Left kidney (tissue), 2 donors: Measurements from ENCODE around the gene RHEBL1. TPM values are rescaled to one million over a fixed set of nuclear protein-coding genes. Genes with fewer than 3 reads are reported as not detected.

Source experiments
- DNase-seq: peaks from one replicate; pipeline ENCODE4 v3.0.0-alpha.2; 2013
- polyA plus RNA-seq: library from polyadenylated mRNA; unstranded; fragments of 120-200 nt; gene quantifications from one replicate; pipeline ENCODE4 v1.2.1, GENCODE V29; 2013; ENCODE audit not compliant: insufficient read length

The RHEBL1 gene
- polyA plus RNA-seq, 1 donor: 1.8 TPM

DNA sequence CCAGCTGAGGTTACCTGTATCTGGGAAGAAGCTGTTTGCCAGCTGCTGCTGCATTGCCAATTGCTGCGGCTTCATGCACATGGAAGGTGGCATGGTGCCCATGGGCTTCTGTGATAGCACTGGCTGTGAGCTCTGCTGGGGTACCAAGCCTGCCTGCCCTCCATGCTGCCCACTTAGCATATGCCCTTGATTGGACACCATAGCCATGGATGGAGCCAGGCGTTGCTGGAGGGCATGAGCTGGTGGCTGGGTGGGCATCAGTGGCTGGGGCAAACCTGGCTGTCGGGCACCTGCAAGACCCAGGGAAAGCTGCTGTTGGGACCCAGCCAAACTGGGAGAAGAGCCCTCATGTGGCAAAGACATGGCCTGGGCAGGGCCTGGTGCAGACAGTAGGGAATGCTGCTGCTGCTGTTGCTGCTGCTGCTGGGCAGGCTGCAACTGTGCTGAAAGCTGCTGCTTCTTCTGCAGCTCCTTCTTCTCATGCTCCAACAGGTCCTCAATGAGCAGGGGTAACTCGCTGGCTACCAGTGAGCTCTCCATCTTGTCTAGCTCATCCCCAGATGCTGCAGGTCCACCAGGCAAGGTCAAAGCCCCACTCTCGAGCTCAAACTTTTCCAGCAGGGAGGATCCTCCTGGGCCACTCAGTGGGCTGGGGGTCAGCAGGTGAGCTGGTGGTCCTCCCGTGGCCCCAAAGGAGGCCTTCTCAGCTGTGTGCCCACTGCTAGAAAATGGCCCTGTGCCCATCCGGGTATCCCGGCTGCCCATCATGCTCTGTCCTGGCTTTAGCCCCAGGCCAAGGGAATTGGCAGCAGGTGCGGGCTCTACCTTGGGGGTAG, 32.5 kb downstream of the RHEBL1 start:
- DNase-seq: no peak

DNA sequence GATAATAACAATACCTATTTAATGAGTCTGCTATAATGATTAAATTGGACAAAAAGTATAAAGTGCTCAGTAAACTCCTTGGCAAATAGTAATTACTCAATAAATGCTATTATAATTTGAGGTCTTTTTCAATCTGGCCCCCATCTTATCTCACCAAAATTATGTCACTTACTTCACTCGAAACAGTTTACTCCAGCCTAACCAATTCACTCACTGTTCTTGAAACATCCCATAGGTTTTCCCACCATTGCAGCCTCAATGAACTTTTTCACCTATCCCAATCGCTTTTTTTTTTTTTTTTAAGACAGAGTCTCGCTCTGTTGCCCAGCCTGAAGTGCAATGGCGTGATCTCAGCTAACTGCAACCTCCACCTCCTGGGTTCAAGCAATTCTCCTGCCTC, 33.8 kb downstream of the RHEBL1 start:
- no peak for DNase-seq

DNA sequence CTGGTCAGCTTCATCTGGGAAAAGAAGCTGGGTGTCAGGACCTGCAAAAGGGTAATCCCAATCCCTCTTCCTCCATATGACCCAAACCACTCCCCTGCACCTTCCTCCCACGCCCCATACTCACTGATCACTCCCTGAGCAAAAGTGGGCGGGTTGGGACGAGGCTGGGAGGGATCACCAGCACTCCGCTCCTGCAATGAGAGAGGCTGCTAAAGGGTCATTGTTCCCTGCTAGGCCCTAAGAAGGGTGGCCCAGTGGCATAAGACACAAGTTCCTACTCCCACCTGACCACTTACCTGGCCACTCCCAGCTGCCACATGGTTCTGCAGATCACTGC, 35.5 kb downstream of the RHEBL1 start:
- no peak for DNase-seq

DNA sequence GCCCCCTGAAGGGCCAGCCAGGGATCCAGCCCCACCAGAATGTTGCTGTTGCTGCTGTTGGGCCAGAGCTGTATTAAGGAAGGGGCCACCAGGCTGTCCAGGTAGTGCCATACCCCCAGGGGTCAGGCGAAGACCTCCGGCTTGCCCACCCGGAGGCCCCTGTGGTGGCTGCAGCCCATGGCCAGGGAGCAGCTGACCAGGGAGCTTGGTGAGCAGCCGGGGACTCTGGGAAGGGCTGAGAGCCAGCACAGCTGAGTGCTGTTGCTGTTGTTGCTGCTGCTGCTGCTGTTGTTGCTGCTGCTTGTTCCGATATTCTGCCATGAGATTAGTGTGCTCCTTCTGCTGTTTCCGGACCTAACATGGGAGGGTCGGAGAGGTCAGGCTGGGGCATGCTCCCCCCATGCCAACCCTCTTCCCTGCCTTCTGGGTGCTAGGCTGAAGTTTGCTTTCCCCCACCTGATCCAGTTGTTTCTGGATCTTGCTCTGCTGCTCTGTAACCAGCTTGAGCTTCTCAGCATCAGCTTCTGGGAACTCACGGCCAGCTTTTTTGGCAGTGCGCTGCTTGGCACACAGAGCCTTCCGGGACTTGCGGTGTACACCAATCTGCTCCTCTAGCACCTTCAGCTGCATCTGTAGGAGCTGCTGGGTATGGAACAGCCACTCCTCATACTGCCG, 36.0 kb downstream of the RHEBL1 start:
- no peak for DNase-seq

DNA sequence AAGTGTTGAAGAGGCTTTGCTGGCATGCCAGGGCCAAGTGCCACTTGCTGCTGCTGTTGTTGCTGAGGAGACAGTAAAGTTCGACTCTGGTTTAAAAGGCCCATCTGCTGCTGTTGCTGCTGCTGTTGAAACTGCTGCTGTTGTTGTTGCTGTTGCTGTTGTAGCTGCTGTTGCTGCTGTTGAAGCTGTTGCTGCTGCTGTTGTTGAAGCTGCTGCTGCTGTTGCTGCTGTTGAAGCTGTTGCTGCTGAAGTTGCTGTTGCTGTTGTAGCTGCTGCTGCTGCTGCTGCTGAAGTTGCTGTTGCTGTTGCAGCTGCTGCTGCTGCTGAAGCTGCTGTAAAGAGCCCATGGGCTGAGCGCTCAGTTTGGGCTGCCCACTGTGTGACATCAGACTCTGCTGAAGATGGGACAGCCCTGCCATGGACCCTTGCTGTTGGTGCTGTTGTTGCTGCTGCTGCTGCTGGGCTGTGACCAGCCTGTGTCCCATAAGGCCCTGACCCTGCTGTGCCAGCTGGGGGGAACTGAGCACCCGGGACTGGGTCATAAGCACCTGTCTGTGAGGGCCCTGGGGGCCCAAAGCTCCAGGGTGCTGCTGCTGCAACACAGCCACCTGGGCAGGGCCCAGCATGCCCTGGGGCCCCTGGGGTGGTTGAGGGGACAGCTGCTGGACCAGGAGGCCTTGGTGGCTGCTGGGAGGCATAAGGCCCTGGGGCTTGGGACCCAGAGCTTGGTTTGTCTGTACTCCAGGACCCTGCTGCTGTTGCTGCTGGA, 36.9 kb downstream of the RHEBL1 start:
- DNase-seq: no peak

DNA sequence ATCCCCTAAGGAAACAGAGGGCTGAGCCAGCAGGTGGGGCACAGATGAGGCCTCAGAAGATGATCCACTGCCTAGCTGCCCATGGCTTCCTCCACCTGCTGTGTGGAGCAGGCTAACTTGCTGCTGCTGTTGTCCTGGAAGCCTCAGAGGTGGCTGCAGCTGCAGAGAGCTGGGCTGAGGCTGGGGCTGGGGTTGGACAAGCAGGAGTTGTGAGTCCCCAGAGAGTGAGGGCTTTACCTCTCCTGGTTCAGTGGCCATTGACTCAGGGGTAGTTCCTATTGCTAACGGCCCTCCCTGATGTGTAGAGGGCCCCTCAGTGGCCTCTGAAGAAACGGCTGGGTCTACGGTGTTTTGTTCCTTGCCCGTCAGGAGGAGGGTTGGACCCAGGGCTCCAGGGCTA, 37.5 kb downstream of the RHEBL1 start:
- no peak for DNase-seq

DNA sequence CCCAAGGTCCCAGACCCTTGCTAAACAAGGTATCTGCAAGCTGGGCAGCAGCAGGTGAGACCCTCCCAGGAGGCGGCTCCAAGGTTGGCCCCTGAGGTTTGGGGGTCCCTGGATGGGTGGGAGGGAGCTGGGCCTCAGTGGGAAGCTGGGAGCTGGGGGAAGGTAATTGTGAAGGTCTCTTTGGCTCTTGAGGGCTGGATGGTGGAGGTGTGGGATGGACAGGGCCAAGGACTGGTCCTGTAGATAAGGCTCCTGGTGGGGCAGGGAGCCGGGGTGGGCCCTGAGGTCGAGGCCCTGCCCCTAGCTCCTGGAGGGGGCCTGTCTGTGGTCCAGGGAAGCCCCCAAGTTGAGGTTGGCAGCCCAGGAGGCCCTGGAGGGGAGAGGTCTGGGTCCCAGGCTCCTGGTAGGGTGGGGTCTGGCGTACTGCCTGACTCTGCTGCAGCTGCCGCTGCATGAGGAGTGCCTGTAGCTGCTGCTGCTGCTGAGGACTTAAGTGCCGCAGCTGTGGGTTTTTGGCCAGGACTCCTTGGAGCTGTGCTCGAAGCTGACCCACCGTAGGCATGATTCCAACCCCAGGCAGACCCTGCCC, 38.1 kb downstream of the RHEBL1 start:
- no peak for DNase-seq

DNA sequence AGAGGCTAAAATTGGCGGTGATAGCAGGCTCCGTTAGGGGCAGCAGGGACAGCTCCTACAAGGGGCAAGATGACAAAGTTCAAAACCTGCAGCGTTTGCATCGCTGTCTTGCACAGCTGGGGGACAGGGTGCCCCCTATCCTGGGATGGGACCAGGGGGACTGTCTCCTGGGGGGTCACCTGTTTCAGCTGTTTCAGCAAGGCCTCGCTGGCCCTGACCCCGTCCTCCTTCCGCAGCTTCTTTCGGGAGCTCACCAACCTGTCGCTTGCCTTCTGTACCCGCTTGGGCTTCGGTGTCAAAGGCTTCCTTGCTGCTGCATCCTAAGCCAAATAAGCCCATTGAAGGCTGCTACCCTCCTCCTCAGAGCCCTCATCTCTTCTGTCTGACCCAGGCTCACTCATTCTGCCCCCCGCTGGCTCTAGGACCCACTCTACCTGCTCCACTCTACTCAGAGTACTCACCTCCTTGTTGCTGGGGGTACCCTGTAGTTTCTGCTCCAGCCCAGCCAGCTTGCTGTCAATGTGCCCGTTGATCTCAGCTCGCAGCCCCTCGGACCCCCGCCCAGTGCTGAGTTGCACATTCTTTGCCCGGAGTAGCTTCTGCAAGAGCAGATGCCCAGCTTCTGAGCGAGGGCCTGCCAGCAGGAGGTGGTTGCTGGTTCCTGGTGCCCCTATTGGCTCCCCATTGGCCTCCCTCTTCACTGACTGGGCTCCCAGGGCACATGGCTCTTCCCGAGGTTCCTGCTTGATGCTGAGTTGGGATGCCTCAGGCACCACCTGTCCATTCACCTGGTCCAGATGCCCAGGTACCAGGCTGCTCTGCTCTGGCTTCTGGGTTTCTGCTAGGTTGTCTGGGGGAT, 38.8 kb downstream of the RHEBL1 start:
- no peak for DNase-seq

DNA sequence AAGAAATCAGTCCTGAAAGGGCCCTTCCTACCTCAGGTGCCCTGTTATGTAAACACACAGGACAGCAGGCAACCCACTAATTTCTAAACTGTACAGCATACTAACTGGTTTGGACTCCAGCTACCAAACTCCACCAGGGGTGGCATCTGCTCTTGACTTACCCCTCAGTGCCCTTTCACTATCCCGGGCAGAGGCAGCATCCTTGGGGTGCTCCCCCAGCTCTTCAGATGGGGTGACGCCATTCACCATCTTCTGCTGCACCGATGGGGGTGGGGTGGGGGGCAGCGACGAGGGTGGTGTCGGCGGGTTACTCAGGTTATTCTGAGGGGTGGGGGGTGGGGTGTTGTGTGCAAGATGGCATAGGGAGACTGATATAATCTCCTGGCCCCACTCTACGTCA, 39.7 kb downstream of the RHEBL1 start:
- no peak for DNase-seq

DNA sequence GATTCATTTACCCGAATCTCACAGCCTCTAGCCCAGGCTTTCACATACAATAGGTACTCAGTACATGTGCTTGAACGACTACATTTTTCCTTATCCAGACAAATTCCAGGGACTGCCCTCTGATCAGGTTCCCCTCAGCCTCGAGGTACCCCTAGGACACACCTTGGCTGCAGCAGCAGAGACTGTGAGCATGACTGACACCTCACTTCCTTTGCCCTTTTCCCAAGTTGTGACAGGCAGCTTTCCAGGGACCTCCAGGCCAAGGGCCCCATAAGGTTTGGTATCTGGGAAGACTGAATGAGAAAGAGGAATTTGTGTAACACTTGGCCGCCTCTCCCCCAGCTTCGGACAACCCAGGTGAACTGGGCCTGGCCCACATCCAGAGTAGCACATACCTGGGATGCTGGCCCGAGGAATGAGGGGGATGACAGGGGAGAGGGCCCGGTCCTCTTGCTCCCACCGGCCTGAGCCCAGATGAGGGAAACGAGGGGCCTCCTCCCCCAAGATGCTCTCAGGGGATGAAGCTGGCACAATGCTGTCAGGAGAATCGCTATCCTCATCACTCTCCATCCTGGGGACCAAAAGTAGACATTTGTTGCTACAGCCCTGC, 41.0 kb downstream of the RHEBL1 start:
- DNase-seq: no peak

DNA sequence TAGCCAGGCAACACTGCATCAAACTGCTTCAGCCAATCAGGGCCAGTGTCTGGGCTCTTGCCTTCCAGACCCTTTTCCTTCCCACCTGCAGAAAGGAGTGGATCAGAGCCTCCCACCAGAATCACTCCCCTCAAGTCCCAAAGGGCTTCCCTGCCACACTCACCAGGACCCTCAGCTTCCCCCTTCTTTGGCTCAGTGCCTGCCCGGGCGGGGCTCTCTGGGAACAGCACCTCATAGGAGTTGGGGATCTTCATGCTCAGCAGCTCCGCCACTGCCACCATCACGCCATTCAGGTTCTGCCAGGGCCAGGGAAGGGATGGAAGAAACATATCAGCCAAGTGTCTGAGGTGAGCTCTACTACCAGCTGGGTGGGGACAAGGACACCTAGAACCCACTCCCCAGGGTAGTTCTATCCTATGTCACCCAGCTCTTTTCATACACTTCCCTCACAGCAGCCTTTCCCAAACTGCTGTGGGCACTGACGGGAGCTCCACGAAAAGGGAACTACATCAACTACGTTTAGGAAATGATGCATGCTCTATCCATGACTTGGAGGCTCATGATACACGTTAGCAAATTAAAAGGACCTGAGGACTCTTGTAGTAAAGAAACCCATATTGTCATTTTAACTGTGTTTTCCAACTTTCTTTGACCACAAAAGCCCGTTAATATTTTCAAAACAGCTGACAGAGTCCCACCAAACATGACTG, 41.8 kb downstream of the RHEBL1 start:
- DNase-seq: no peak

DNA sequence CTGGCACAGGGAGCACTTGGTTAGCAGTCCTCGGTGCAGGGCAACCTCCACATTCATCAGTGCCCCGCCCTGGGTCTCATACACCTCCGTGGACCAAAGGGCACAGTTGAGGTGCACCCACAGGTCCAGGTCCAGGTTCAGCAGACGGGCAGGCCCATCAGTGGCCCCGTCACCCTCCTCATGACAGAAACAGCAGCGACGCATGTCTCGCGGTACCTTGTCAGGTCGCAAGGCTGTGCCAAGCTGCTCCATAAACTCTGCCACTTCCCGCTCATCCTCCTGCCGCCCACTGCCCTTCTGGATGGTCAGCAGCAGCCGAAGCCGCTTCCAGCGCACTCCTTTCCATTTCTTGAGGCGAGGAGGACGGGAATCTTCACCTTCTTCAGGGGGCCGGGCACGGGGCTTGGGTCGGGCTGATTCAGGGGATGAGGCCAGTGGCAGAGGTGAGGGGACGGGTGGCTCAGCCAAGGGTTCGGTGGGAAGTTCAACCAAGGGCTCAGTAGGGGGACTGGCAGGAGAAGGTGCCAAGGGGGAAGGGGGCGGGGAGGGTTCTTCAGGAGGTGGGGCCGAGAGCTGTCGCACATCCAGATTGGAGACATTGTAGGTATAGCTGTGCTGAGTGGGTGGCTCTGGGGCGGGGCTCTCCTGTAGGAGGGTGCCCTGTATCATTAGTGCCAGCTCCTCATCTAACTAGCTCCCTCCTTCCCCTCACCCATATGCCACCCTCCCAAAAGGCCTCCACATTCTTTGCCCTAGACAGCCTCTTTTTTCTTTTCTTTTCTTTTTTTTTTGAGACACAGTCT, 42.9 kb downstream of the RHEBL1 start:
- DNase-seq: no peak

DNA sequence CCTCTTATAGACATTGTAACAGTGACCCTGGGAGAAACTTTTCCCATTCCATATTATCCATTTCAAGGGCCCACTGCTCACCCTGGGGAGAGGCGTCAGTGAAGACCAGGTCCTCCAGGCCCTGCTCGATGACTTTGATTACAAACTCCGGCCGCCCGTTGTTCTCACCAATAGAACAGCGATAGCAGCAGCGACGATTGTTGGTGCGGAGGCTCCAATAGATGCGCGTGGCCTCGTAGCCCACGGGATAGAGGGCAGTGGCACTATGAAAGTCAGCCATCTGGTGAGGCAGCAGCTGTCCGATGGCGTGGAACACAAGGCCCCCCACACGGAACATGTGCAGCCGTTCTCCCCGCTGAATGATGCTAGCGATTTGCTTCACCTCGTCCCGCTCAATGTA, 43.7 kb downstream of the RHEBL1 start:
- DNase-seq: no peak

DNA sequence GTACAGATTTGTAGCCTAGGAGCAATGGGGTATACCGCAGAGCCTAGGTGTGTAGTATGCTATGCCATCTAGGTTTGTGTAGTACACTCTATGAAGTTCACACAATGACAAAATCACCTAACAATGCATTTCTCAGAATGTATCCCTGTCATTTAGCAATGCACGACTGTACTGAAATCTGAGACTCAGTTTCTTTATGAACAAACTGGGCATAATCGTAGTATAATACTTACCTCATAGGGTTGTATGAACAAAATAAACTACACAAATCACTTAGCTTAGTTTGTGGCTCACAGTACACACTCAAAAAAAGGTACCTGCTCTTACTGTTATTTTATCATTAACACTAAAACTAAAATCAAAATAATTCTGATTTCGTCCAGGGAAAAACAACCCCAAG, 44.3 kb downstream of the RHEBL1 start:
- no peak for DNase-seq

DNA sequence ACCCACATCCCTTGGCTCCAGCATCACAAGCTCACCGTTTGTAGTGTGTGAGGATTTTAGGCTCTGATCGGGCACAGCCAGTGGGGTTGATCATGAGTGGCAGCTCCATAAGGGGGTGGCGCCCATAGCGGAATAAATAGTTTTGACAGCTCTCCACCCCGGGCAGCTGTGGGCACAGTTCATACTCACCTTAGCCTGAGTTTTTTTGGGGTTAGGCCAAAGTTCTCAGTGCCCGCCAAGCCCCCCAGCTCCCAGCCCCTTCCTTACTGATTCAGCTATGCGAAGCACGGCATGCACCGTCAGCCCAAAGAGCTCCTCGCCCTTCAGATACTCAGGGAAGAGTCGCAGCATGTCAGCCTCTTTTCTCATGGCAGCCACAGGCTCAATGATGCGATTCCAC, 45.2 kb downstream of the RHEBL1 start:
- no peak for DNase-seq

DNA sequence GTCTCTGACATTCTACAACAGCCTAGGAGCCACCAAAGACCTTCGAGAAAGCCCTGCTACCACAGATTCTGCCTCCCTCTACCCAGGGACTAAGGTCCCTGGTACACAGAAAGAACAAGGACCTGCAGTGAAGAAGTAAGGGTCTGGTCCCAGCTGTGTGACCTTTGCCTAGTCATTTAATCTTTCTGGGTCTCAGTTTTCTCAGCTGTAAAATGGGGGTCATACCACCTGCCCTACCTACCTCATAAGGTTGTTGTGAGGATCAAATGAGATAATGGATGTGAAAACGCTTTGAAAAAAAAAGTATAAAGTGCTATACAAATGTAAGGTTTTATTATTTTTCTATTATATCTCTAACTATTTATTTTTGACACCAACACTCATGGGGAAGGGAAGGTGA, 46.0 kb downstream of the RHEBL1 start:
- DNase-seq: no peak

DNA sequence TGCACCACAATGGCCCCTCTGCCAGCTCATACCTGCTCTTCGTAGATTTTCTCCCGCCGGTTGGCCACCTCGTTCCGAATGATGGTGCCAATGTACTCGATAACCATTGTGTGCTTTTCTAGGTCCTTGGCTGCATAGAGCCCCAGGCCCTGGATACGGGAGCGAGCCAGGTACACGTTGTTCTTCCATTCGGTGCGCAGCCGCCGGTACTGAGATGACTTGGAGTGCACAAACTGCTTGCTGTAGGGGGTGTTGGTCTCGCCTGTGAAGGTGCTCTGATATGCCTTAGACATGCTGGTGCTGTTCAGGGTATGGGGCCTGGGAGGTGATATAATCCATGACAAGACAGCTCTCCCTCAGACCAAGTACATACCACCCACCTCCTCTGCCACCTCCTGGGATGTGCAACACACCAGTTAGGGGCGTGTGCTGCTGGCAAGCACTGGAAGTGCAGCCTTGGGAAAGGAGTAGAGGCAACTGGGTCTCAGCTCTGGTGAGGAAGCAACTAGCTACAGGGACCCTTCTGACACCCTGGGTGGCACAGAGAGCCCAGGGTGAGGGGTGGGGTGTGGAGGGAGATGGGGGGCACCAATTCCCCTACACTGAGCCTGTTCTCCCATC, 47.1 kb downstream of the RHEBL1 start:
- no peak for DNase-seq

DNA sequence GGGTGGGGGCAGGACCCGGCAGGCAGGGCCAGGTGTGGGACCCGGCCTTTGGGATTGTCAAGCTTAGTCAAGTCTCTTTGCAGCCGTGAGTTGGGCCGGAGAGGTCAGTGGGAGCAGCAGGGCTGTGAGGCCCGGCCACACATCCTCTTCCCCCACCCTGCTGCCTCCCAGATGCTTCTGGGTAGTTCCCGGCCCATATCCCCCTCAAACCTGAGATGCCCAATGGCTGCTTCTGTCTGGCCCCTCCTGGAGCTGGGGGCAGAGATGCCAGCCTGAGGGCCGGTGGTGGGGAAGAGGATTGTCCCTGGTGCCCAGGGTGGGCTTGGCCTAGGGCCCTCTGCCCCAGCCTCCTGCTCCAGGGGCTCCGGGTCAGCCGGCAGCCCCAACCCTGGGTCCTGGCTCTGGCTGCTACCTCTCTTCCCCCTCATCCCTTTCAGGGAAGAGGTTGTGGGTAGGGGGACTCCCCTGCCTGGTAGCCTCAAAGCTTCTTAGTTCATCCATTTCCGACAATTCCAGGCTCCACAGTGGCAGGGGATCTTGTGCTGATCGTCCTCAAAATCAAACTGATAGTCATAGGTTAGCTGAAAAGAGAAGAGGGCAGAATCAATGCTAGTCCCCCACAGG, 48.4 kb downstream of the RHEBL1 start:
- DNase-seq: no peak

DNA sequence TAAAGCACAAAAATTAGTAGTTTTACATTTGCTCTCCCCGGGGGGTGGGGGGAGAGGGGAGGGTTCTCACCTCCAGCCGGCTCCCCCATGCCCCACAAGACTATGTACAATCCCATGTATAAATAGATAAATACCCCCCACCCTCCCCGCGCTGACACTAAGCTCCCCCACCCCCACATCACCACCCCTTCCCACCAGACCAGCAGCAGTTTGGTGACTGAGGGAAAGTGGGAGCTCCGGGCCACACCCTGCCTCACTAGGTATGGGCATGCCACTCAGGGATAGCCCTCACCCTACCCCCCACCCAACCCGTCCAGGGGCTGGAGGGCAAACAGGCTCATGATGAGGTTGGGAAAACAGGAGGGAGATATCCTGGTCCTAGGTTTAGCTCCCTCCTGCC, 49.3 kb downstream of the RHEBL1 start:
- no peak for DNase-seq
